A549 treated with AZD9567 at 1 μM for 4 hours (cell line): ENCODE data around the gene SEMA4D. TPM values are rescaled to one million over a fixed set of nuclear protein-coding genes. Genes with fewer than 3 reads are reported as not detected.

ENCODE experiments used
- total RNA-seq: library from RNA; stranded (reverse); fragments of 200-300 nt; extraction: Qiagen RNA extraction; gene quantifications from 5 replicates; pipeline ENCODE4 v1.2.3, GENCODE V29; 2022; ENCODE audit not compliant: insufficient read depth

SEMA4D gene, protein sequence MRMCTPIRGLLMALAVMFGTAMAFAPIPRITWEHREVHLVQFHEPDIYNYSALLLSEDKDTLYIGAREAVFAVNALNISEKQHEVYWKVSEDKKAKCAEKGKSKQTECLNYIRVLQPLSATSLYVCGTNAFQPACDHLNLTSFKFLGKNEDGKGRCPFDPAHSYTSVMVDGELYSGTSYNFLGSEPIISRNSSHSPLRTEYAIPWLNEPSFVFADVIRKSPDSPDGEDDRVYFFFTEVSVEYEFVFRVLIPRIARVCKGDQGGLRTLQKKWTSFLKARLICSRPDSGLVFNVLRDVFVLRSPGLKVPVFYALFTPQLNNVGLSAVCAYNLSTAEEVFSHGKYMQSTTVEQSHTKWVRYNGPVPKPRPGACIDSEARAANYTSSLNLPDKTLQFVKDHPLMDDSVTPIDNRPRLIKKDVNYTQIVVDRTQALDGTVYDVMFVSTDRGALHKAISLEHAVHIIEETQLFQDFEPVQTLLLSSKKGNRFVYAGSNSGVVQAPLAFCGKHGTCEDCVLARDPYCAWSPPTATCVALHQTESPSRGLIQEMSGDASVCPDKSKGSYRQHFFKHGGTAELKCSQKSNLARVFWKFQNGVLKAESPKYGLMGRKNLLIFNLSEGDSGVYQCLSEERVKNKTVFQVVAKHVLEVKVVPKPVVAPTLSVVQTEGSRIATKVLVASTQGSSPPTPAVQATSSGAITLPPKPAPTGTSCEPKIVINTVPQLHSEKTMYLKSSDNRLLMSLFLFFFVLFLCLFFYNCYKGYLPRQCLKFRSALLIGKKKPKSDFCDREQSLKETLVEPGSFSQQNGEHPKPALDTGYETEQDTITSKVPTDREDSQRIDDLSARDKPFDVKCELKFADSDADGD
- 4.1 to 6.3 TPM (median 5.5 TPM) in 5 replicates for total RNA-seq

DNA sequence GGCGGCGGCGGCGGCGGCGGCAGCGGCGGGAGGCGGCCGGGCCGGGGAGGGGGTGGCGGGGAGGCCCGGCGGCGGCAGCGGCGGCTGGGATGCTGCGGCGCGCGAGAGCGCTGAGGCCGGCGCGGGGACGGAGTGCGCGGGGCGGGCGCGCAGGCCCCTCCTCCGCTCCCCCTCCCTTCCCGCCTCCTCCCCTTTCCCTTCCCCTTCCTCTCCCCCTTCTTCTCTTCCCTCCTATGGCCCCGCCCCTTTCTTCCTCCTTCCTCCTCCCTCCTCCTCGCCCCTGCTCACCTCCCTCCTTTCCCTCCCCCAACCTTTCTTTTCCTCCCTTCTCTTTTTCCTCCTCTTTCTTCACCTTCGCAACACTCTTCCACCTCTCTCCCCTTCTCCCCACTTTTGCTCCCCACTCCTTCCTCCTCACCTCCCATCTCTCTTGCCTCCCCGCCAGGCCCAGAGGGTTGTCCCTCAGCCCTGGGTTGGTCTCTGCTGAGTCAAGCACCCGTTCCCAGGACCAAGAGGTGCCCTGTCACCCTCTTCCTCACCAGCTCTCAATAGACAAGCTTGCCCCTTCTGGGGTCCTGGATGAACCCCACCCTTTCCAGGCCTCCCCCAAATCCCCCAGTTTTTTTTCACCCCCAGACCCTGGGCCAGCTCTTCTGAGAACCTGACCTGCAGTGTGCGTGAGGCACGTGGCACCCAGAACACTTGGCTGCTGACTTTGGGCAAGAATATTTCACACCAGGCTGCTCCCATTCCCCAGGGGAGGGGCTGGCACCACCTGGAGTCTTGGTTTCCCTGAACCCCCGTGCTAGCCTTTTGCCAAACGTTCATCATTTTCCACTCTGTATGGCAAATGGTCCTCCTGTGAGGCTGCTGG, at the start of gene SEMA4D:
TSS of gene SEMA4D (minus strand) at position 136 of the 874 bp plus-strand sequence. CDS start 92,657 bp downstream, outside the sequence.

DNA sequence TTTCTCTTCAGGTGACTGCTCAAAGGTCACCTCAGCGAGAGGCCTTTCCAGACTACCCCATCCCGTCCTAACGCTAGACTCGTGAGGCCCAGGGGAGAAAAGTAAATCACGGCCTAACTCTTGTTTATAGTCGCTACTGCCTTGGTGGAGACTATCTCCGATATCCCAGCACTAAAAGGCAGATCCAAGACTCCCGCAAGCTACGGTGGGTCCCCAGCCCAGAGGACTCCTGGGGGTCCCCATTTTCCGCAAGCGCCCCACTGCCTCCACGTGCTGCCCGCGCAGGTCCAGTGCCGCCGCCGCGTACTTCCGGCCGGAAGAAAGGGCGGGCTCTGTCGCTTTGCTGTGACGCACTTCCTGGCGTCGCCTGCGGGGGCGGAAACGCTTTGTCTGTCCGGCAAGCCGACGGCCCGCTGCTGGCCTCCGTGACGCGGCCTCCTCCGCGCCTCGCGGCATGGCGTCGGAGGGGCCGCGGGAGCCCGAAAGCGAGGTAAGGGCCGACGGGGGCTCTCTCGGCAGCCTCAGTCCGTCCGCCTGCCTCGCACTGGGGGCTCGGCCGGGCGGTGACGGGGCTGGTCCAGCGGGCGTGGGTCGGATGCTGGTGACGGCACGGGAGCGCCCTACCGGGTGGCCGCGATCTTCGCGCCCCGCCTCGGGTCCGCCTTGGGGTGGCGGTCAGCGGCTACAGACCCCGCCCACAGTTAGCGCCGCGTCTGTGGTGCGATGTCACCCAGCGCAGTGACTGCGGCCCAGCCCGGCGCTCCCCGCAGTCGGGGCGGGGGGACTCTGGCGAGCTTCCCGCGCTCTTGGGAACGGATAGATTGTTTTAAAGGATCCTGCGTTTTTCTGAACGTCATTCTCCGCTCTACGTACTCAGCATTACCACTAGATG, 179.5 kb downstream of the SEMA4D start, which contains the start of gene SECISBP2:
TSS of gene SECISBP2 (plus strand) at position 378 of the 892 bp plus-strand sequence. CDS start at position 455, 77 bp downstream.

Other genes starting within 250 kb of the SEMA4D start
- 388 to 535 TPM (median 411 TPM) in 5 replicates for gene CKS2, start 186.9 kb downstream of the SEMA4D start, total RNA-seq
- 20.0 to 23.3 TPM (median 21.4 TPM) in 5 replicates for gene SECISBP2, start 179.6 kb downstream of the SEMA4D start, total RNA-seq
- gene GADD45G, start 106.9 kb upstream of the SEMA4D start, total RNA-seq, result 0.20 to 0.50 TPM (median 0.34 TPM) in 4 of 5 replicates, not detected in the other